Peyer's patch (tissue), 4 donors: ENCODE measurements around the gene NFRKB.

Experiments used
- POLR2A ChIP-seq, 2 donors: fragments of 450-650 bp; IDR thresholded peaks; one replicate each; pipeline ENCODE4 v1.5.1; 2017; ENCODE audit warnings: antibody characterized with exemption in 2 of 2, mild to moderate bottlenecking in 2 of 2, moderate library complexity in 2 of 2
- TF ChIP-seq, protein P1 (sequence below), 6 experiments: fragments of 450-650 bp in 4 of 6; fragments of 200-600 bp in 2 of 6; sonication (generic) in 1 of 6; IDR thresholded peaks; one replicate each; pipeline ENCODE4 v1.5.1; 2017 to 2019; ENCODE audit warnings: antibody characterized with exemption in 6 of 6, mild to moderate bottlenecking in 3 of 6, moderate library complexity in 1 of 6

DNA sequence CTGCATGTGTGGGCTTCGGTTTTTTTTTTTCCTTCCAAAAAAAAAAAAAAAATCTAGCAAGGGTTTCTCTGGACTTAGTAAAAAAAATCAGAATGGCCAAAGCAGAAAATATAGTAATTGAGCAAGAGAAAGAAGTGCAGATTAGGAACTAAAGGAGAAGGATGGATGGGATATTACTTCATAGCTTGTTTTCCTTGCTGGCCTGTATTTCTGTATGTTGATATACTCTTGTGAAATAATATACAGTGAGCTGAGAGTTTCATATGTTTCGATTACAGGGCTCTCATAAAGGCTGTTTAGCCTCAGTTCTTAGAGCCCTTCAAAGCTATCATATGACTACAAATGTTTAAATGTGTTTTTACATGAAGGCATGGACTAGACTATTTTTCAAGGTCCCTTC, 34.3 kb upstream of the NFRKB start:
- TF ChIP-seq, protein P1, sequence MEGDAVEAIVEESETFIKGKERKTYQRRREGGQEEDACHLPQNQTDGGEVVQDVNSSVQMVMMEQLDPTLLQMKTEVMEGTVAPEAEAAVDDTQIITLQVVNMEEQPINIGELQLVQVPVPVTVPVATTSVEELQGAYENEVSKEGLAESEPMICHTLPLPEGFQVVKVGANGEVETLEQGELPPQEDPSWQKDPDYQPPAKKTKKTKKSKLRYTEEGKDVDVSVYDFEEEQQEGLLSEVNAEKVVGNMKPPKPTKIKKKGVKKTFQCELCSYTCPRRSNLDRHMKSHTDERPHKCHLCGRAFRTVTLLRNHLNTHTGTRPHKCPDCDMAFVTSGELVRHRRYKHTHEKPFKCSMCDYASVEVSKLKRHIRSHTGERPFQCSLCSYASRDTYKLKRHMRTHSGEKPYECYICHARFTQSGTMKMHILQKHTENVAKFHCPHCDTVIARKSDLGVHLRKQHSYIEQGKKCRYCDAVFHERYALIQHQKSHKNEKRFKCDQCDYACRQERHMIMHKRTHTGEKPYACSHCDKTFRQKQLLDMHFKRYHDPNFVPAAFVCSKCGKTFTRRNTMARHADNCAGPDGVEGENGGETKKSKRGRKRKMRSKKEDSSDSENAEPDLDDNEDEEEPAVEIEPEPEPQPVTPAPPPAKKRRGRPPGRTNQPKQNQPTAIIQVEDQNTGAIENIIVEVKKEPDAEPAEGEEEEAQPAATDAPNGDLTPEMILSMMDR (IDR thresholded peaks at IDR 0.05) = no peak
- no peak for TF ChIP-seq POLR2A (IDR thresholded peaks at IDR 0.05)
